ENCODE data around the gene ZNF436.

DNA sequence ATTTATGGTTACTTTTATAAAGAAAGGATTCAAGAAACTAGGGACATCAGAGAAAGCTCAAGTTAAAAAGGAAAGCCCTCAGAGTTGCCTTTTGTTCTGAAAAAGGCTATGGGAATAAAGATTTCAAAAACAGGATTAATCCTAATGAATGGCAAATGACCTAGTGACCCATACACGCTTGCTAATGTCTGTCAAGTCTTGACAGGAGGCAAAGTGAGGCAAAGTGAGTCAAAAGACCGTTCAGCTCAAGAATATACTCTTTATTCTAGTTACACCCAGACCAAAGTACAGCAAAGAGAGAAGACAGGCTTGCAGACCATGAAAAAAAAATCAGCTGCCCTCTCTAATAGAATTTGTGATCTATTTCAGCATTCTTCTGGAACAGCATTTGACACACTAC, 3.5 kb downstream of the ZNF436 start:
- TF ChIP-seq, protein P1, sequence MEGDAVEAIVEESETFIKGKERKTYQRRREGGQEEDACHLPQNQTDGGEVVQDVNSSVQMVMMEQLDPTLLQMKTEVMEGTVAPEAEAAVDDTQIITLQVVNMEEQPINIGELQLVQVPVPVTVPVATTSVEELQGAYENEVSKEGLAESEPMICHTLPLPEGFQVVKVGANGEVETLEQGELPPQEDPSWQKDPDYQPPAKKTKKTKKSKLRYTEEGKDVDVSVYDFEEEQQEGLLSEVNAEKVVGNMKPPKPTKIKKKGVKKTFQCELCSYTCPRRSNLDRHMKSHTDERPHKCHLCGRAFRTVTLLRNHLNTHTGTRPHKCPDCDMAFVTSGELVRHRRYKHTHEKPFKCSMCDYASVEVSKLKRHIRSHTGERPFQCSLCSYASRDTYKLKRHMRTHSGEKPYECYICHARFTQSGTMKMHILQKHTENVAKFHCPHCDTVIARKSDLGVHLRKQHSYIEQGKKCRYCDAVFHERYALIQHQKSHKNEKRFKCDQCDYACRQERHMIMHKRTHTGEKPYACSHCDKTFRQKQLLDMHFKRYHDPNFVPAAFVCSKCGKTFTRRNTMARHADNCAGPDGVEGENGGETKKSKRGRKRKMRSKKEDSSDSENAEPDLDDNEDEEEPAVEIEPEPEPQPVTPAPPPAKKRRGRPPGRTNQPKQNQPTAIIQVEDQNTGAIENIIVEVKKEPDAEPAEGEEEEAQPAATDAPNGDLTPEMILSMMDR (IDR thresholded peaks at IDR 0.05) = no peak
- TF ChIP-seq POLR2A (IDR thresholded peaks at IDR 0.05) (no peak), POLR2AphosphoS5 (IDR thresholded peaks at IDR 0.05) (no peak), EP300 (IDR thresholded peaks at IDR 0.05) (no peak)

Measured in sigmoid colon (tissue), 4 donors.